Measurements from ENCODE around the gene AKAP8.
"Not testable (repeated sequence)": the region's sequence is repeated elsewhere in the genome, so short reads cannot be mapped to it uniquely, and the experiment has no call there.

Gene AKAP8

DNA sequence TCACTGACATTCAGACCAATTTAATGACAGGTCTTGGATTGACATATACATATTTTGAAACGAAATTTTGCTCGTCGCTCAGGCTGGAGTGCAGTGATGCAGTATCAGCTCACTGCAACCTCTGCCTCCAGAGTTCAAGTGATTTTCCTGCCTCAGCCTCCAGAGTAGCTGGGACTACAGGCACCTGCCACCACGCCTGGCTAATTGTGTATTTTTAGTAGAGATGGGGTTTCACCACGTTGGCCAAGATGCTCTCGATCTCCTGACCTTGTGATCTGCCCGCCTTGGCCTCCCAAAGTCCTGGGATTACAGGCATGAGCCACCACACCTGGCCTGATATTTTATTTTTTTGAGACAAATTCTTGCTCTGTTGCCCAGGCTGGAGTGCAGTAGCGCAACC, 27.1 kb downstream of the AKAP8 start:
- H3K9me3 ChIP-seq (ENCODE audit: insufficient read depth, low read depth, low read length); H3K4me3 ChIP-seq (ENCODE audit: low read length); H3K27ac ChIP-seq (ENCODE audit: low read length); H3K9ac ChIP-seq (ENCODE audit: low read depth, low read length); H3K27me3 ChIP-seq (ENCODE audit: insufficient read depth, low read length); H3K4me1 ChIP-seq (ENCODE audit: insufficient read depth, low read length): not testable (repeated sequence)
- peaks cover 37% of the 10 kb centered on the region for H3K36me3 ChIP-seq (ENCODE audit: insufficient read depth, low read depth, low read length)

DNA sequence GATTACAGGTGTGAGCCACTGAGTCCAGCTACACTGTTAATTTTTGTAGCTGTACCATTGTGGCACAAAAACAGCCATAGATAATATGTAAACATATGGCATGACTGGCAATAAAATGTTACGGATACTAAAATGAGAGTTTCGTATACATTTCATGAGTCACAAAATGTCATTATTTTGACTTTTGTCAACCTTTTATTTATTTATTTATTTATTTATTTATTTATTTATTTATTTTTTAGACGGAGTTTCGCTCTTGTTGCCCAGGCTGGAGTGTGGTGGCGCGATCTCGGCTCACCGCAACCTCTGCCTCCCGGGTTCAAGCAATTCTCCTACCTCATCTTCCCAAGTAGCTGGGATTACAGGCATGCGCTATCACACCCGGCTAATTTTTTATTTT, 38.3 kb downstream of the AKAP8 start:
- not testable (repeated sequence) for H3K4me3 ChIP-seq (ENCODE audit: low read length); H3K4me1 ChIP-seq (ENCODE audit: insufficient read depth, low read length); H3K36me3 ChIP-seq (ENCODE audit: insufficient read depth, low read depth, low read length); H3K9ac ChIP-seq (ENCODE audit: low read depth, low read length); H3K9me3 ChIP-seq (ENCODE audit: insufficient read depth, low read depth, low read length); H3K27ac ChIP-seq (ENCODE audit: low read length); H3K27me3 ChIP-seq (ENCODE audit: insufficient read depth, low read length)

DNA sequence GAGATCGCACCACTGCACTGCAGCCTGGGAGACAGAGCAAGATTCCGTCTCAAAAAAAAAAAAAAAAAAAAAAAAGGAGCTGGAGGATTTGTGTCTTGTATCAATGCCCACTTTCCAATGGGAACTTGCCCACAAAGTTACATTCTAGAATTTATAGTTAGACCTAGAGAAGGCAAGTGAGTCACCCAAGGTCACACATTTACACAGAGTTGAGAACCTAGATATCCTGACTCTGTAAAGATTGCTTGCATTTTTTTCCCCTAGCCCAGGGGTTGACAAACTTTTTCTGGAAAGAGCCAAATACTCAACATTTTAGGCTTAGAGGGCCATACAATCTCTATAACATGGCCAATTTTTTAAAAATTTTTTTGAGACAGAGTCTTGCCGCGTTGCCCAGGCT, 39.5 kb downstream of the AKAP8 start:
- Histone ChIP-seq H3K36me3 (ENCODE audit: insufficient read depth, low read depth, low read length) (no peaks in the 10 kb centered on the region), H3K27me3 (ENCODE audit: insufficient read depth, low read length) (no peaks in the 10 kb centered on the region), H3K4me1 (ENCODE audit: insufficient read depth, low read length) (no peaks in the 10 kb centered on the region), H3K9me3 (ENCODE audit: insufficient read depth, low read depth, low read length) (no peaks in the 10 kb centered on the region), H3K9ac (ENCODE audit: low read depth, low read length) (no peak overlapping the region), H3K4me3 (ENCODE audit: low read length) (no peak overlapping the region), H3K27ac (ENCODE audit: low read length) (no peak overlapping the region)

DNA sequence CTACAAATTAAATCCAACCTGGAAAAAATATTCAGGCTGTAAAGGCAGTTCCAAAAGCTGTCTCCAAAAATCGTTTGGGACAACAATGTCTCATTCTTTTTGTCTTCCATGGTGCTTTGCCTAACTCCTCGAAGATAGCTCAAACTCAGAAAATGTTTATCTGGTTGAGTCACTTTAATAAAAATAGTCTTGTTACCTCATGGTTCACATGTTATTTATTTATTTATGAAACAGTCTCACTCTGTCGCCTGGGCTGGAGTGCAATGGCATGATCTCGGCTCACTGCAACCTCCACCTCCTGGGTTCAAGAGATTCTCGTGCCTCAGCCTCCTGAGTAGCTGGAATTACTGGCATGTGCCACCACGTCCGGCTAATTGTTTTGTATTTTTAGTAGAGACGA, 42.4 kb downstream of the AKAP8 start:
- Histone ChIP-seq H3K27ac (ENCODE audit: low read length) (no peak overlapping the region), H3K9me3 (ENCODE audit: insufficient read depth, low read depth, low read length) (no peaks in the 10 kb centered on the region), H3K27me3 (ENCODE audit: insufficient read depth, low read length) (no peaks in the 10 kb centered on the region), H3K36me3 (ENCODE audit: insufficient read depth, low read depth, low read length) (no peaks in the 10 kb centered on the region), H3K4me1 (ENCODE audit: insufficient read depth, low read length) (no peaks in the 10 kb centered on the region), H3K9ac (ENCODE audit: low read depth, low read length) (no peak overlapping the region), H3K4me3 (ENCODE audit: low read length) (no peak overlapping the region)

DNA sequence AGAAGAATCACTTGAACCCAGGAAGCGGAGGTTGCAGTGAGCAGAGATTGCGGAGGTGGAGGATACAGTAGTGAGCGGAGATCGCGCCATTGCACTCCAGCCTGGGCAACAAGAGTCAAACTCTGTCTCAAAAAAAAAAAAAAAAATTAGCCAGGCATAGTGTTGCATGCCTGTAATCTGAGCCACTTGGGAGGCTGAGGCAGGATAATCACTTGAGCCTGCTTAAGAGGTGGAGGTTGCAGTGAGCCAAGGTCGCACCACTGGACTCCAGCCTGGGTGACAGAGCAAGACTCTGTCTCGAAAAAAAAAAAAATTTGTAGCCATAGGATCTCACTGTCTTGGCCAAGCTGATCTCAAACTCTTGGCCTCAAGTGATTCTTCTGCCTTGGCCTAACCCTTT, 43.6 kb downstream of the AKAP8 start:
- H3K4me3 ChIP-seq (ENCODE audit: low read length); H3K4me1 ChIP-seq (ENCODE audit: insufficient read depth, low read length); H3K9me3 ChIP-seq (ENCODE audit: insufficient read depth, low read depth, low read length); H3K9ac ChIP-seq (ENCODE audit: low read depth, low read length); H3K27me3 ChIP-seq (ENCODE audit: insufficient read depth, low read length); H3K36me3 ChIP-seq (ENCODE audit: insufficient read depth, low read depth, low read length); H3K27ac ChIP-seq (ENCODE audit: low read length): not testable (repeated sequence)

DNA sequence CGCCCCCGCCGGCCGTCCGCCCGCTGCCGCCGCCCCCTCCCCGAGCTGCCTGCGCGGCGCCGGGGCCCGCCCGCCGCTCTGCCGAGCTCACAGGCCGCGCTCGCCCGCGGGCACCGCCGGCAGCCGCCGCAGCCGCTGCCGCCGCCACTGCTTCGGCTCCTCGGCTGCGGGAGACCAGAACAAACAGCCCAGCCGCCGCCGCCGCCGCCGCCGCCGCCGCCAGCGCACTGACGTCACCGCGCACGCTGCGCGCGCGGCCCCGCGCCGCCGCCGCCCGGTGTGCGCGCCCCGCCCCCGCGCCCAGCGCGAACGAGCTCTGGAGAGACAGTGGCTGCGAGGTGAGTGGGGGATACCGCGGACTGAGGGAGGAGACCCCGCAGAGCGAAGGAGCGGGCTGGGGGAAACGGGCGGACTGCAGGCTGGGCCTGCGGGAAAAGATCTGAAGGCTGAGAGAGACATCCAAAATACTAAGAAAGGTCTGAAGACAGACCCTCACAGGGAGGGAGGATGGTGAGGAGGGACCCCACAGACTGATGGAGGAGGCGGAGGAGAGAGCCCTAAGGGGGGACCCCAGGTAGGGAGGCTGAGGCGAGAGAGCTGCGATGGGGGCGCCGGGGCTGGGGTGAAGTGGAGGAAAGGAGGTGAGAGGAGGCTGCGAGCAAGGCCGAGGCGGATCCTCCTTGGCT, 47.1 kb downstream of the AKAP8 start, which contains the start of gene BRD4:
BRD4 (minus strand) TSS at position 229 of the 686 bp plus-strand sequence. CDS start 59,440 bp downstream, outside the sequence.
- Histone ChIP-seq H3K36me3 (ENCODE audit: insufficient read depth, low read depth, low read length) (no peaks in the 10 kb centered on the region), H3K9ac (ENCODE audit: low read depth, low read length) (peak within 1 kb of the TSS; percentile 95), H3K4me1 (ENCODE audit: insufficient read depth, low read length) (peaks cover 6% of the 10 kb centered on the region; the same call in 1 of the 2 replicates), H3K27me3 (ENCODE audit: insufficient read depth, low read length) (no peaks in the 10 kb centered on the region), H3K4me3 (ENCODE audit: low read length) (peak within 1 kb of the TSS; percentile 93), H3K9me3 (ENCODE audit: insufficient read depth, low read depth, low read length) (no peaks in the 10 kb centered on the region), H3K27ac (ENCODE audit: low read length) (peak within 1 kb of the TSS; percentile 90)

DNA sequence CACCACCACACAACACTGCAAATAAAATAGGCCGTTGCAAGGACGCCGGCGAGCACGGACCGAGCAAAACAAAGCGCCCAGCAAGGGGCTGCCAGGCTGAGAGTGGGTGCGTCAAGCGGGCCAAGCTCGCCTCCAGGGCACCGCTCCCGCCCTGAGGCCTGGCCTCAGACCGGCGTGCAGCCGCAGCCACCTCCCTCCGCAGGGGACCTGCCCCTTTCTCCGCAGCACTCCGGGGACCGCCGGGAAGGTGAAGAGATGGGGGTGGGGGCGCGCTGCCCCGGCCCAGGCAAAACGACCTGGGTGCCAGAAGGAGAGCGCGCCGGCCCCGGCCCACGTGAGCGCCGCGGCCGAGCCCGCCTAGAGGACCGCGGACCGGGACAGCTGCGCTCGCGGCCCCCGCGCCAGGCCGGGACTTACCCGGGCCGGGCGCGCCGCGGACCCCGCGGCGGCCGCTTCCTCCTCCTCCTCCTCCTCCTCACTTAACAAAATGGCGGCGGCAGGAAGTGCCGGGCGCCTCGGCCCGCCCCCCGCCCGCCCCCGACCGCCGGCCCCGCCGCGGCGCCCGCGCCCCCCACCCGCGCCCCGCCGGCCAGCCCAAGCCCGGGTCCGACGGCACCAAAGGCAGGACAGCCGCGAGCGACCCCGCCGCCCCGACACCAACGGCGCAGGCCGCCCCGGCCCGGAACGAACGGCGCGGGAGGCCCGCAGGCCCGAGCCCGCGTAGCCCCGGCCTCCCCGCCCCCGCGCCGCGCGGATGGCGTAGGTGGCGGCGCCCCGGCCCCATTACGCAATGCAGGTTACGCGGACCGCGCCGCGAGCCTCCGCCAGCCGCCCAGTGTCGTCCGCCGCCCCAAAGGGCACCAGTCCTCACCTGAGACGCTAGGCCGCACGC, 47.9 kb downstream of the AKAP8 start:
- Histone ChIP-seq H3K27ac (ENCODE audit: low read length) (peak overlapping the region; percentile 90), H3K36me3 (ENCODE audit: insufficient read depth, low read depth, low read length) (no peaks in the 10 kb centered on the region), H3K9ac (ENCODE audit: low read depth, low read length) (peak overlapping the region; percentile 91), H3K9me3 (ENCODE audit: insufficient read depth, low read depth, low read length) (no peaks in the 10 kb centered on the region), H3K4me3 (ENCODE audit: low read length) (peak overlapping the region; percentile 93), H3K4me1 (ENCODE audit: insufficient read depth, low read length) (peaks cover 10% of the 10 kb centered on the region), H3K27me3 (ENCODE audit: insufficient read depth, low read length) (no peaks in the 10 kb centered on the region)

DNA sequence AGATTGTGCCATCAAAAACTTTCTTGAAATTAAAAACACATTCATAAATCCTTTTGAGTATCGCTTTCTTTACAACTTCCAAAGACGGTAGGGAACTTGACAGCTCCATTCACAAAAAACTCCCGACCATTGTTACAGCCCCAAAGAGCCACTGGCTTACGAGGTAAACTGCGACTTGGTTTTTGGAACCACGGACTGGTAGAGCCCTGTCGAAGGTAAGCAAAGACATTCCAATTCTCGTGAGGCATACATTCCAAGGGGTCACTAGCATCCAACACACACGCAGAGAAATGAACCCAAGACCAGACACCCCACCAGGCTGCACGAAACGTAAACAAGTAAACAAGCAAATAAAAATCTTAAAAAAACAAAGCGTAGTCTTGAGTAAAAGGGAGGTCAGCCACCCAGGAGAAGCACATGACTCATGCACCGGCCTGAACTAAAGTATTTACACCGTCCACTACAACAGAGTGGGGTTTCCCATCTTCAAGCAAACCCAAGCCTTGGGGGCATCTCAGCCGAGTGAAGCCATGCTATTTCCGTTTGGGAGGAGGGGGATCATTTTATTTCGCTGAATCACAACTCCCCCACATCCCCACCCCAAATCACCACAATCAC, 48.7 kb downstream of the AKAP8 start:
- Histone ChIP-seq H3K4me3 (ENCODE audit: low read length) (peak overlapping the region; percentile 93), H3K27me3 (ENCODE audit: insufficient read depth, low read length) (no peaks in the 10 kb centered on the region), H3K27ac (ENCODE audit: low read length) (peak overlapping the region; percentile 90), H3K4me1 (ENCODE audit: insufficient read depth, low read length) (peaks cover 10% of the 10 kb centered on the region), H3K9ac (ENCODE audit: low read depth, low read length) (peak overlapping the region; percentile 91), H3K36me3 (ENCODE audit: insufficient read depth, low read depth, low read length) (no peaks in the 10 kb centered on the region), H3K9me3 (ENCODE audit: insufficient read depth, low read depth, low read length) (no peaks in the 10 kb centered on the region)

DNA sequence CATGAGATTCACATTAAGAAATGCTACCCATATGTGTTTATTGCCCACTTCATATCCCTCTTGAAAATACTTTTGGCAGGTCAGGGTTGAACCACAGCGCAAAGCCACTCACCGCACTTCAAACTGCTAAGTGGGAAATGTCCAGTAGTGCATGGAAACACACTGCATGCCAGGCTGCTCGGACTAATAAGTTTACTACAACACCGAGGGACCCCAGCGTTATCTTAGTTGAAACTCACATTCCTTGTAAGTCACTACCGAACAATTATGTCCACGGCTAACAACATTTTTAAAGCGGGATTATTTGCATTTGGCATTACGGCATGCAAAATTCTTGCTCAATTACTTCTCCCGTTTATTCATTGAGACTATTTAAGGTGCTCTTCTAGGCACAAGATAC, 51.3 kb downstream of the AKAP8 start:
- Histone ChIP-seq H3K36me3 (ENCODE audit: insufficient read depth, low read depth, low read length) (no peaks in the 10 kb centered on the region), H3K4me3 (ENCODE audit: low read length) (no peak overlapping the region), H3K27me3 (ENCODE audit: insufficient read depth, low read length) (no peaks in the 10 kb centered on the region), H3K9me3 (ENCODE audit: insufficient read depth, low read depth, low read length) (no peaks in the 10 kb centered on the region), H3K27ac (ENCODE audit: low read length) (no peak overlapping the region), H3K4me1 (ENCODE audit: insufficient read depth, low read length) (peaks cover 30% of the 10 kb centered on the region), H3K9ac (ENCODE audit: low read depth, low read length) (no peak overlapping the region)

DNA sequence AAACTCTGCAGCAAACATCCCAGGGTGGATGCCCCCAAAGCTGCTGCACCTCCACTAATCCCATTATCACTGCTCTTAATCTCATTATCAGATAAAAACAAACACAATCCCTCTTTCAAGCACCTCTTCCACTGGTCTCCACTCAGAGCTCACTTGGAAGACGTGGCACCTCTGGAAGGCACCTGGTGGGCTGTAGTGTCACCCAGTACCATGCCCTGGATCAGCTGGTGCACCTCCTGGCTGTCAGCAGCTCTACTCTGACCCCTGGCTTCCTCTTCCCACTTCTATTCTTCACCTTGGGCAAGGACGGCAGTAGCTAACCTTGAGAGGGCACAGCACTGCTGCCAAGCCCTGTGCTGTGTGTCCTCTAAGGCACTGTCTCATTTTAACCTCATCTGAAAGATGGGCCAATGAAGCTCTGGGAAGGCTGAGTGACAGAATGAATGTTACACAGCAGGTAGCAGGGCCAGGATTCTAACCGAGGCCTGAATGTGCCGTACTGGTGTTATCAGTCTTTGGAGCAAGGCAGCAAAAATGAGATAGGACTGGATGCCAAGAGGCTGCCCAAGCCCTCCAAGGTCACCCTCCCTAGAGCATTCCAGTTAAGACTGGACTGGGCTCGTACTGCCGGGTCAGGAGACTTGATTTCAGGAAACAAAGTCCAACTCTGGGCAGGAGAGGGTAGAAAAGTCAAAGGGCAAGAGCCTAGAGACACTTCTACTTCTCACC, 54.6 kb downstream of the AKAP8 start:
- peaks cover 28% of the 10 kb centered on the region for H3K4me1 ChIP-seq (ENCODE audit: insufficient read depth, low read length)
- no peak overlapping the region for H3K4me3 ChIP-seq (ENCODE audit: low read length)
- H3K36me3 ChIP-seq (ENCODE audit: insufficient read depth, low read depth, low read length), result no peaks in the 10 kb centered on the region
- H3K27me3 ChIP-seq (ENCODE audit: insufficient read depth, low read length), result no peaks in the 10 kb centered on the region
- no peaks in the 10 kb centered on the region for H3K9me3 ChIP-seq (ENCODE audit: insufficient read depth, low read depth, low read length)
- H3K27ac ChIP-seq (ENCODE audit: low read length), result no peak overlapping the region
- no peak overlapping the region for H3K9ac ChIP-seq (ENCODE audit: low read depth, low read length)

DNA sequence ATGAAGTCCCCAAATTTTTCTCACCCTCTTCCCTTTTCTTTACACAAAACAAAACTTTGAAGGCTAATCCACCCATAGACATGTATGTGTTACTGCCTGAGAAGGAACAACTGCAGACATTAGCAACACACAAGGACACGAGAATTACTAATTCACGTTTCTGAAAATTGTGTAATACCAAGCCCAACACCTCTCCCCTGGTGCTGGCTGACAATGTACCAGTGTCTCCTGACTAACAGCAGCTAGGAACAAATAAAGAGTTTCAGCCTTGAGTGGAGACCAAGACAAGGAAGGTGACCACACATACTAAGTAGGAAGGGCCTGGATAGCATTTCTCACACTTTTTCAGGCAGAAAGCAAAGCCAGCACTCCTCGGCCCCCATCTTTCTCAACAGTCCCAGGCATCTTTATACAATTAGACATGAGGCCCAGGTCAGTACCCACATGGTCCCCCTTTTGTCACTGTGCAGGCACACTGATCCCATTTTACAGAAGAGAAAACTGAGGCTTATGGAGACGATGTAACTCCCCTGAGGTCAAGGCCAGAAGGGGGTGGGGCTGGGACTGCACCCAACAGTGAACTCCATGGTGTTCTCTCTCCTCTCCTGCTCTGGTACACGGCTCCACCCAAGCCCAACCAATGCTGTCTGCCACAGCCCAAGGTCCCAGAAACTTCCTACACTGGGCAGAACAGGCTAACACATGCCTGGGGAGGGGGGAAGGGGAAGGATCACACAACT, 55.9 kb downstream of the AKAP8 start:
- no peaks in the 10 kb centered on the region for H3K27me3 ChIP-seq (ENCODE audit: insufficient read depth, low read length)
- no peak overlapping the region for H3K27ac ChIP-seq (ENCODE audit: low read length)
- H3K36me3 ChIP-seq (ENCODE audit: insufficient read depth, low read depth, low read length), result no peaks in the 10 kb centered on the region
- no peak overlapping the region for H3K9ac ChIP-seq (ENCODE audit: low read depth, low read length)
- H3K4me3 ChIP-seq (ENCODE audit: low read length), result no peak overlapping the region
- no peaks in the 10 kb centered on the region for H3K9me3 ChIP-seq (ENCODE audit: insufficient read depth, low read depth, low read length)
- peaks cover 24% of the 10 kb centered on the region for H3K4me1 ChIP-seq (ENCODE audit: insufficient read depth, low read length)

All from iPS-20b (cell line).